ENCODE measurements around the gene CASQ2. TPM values are rescaled to one million over a fixed set of nuclear protein-coding genes. Genes with fewer than 3 reads are reported as not detected.

The CASQ2 gene
- total RNA-seq, 1 experiment from 2014 or later, result not detected

DNA sequence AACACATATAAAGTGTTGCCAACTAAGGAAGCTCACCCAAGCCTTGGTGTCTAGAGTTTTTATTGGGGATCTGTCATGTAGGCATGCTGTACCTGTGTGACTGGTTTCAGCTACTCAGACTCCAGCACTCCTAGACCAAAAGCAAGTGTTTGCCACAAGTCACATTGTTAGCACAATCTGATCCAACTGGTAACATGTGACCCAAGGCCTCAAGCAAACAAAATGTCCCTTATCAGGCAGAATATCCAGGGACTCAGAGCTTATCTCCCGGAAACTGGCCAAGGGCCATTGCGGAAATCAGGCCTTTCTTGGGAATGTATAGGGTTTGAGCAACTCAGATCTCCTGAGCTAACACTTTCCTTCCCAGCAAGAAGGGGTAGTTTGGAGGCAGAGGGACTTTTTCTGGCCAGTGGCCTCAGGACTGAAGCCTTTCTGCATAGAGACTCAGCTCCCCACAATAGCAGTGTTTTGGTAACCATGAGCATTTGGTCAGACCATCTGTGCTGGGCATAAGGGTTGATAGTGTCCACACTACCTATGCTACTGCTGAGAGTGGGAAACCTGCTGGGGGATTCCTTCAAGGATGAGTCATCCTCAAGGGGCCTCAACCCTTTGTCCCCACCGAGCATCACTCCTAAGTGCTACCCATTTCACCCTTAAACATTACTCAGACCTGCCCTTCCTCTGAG lies 42.8 kb upstream of the CASQ2 start:
- POLR2A ChIA-PET, result no interaction called here
- H3K9ac ChIP-seq (ENCODE audit: low read length), result no peak overlapping the region

More for the DNA sequence above, 42.8 kb upstream of the CASQ2 start:
- no peak overlapping the region for H3K27ac ChIP-seq (ENCODE audit: low read depth, low read length)
- no peaks in the 10 kb centered on the region for H3K27me3 ChIP-seq (ENCODE audit: insufficient read depth, low read length)
- H3K79me2 ChIP-seq (ENCODE audit: insufficient read depth, low read length), result no peaks in the 10 kb centered on the region
- intact Hi-C loops (cut with micrococcal nuclease), result no loop called here
- H4K20me1 ChIP-seq (ENCODE audit: insufficient read depth), result no peaks in the 10 kb centered on the region
- H3K9me2 ChIP-seq (ENCODE audit: insufficient read depth), result no peaks in the 10 kb centered on the region
- RAD21 ChIA-PET (ENCODE audit: low non-redundant PET in 1 of 2, low total read pairs in 2 of 2, uncharacterized antibody in 2 of 2, unreplicated experiment in 2 of 2), result no interaction called here
- CTCF ChIA-PET, result interaction anchor here (1.7 kb wide), 1 partner anchor 170 kb away, joined by 6 read pairs; no protein-coding TSS in a partner anchor
- no peaks in the 10 kb centered on the region for H3K36me3 ChIP-seq (ENCODE audit: control insufficient read depth in 1 of 2, insufficient read depth in 2 of 2, low read length in 2 of 2)
- no peak for TF ChIP-seq CBX3 (IDR thresholded peaks at IDR 0.05; ENCODE audit: low read depth)
- TF ChIP-seq, protein P1, sequence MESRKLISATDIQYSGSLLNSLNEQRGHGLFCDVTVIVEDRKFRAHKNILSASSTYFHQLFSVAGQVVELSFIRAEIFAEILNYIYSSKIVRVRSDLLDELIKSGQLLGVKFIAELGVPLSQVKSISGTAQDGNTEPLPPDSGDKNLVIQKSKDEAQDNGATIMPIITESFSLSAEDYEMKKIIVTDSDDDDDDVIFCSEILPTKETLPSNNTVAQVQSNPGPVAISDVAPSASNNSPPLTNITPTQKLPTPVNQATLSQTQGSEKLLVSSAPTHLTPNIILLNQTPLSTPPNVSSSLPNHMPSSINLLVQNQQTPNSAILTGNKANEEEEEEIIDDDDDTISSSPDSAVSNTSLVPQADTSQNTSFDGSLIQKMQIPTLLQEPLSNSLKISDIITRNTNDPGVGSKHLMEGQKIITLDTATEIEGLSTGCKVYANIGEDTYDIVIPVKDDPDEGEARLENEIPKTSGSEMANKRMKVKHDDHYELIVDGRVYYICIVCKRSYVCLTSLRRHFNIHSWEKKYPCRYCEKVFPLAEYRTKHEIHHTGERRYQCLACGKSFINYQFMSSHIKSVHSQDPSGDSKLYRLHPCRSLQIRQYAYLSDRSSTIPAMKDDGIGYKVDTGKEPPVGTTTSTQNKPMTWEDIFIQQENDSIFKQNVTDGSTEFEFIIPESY (IDR thresholded peaks at IDR 0.05; ENCODE audit: extremely low read depth, insufficient replicate concordance, low read length), result no peak
- TF ChIP-seq YY1 (IDR thresholded peaks at IDR 0.05; ENCODE audit: extremely low read depth, insufficient replicate concordance, low read depth, low read length), result no peak
- no peak for TF ChIP-seq ELF1 (IDR thresholded peaks at IDR 0.05; ENCODE audit: borderline replicate concordance, low read depth)
- TF ChIP-seq, protein P2, sequence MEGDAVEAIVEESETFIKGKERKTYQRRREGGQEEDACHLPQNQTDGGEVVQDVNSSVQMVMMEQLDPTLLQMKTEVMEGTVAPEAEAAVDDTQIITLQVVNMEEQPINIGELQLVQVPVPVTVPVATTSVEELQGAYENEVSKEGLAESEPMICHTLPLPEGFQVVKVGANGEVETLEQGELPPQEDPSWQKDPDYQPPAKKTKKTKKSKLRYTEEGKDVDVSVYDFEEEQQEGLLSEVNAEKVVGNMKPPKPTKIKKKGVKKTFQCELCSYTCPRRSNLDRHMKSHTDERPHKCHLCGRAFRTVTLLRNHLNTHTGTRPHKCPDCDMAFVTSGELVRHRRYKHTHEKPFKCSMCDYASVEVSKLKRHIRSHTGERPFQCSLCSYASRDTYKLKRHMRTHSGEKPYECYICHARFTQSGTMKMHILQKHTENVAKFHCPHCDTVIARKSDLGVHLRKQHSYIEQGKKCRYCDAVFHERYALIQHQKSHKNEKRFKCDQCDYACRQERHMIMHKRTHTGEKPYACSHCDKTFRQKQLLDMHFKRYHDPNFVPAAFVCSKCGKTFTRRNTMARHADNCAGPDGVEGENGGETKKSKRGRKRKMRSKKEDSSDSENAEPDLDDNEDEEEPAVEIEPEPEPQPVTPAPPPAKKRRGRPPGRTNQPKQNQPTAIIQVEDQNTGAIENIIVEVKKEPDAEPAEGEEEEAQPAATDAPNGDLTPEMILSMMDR (IDR thresholded peaks at IDR 0.05 in 2 of 3, conservative IDR thresholded peaks at IDR 0.05 in 1 of 3; ENCODE audit: borderline replicate concordance in 1 of 3, insufficient read depth in 1 of 3, low read depth in 2 of 3, low read length in 2 of 3), result no peak
- no peak for TF ChIP-seq ZNF274 (IDR thresholded peaks at IDR 0.05; ENCODE audit: low read depth, low read length)
- TF ChIP-seq POLR2AphosphoS5 (IDR thresholded peaks at IDR 0.05; ENCODE audit: low read depth, low read length), result no peak
- no peak for TF ChIP-seq ZFX (IDR thresholded peaks at IDR 0.05)
- TF ChIP-seq TCF7L2 (IDR thresholded peaks at IDR 0.05; ENCODE audit: borderline replicate concordance, extremely low read depth, insufficient read depth, insufficient read length), result no peak
- no peak for TF ChIP-seq JUND (IDR thresholded peaks at IDR 0.05)
- no peak for TF ChIP-seq SP1 (IDR thresholded peaks at IDR 0.05; ENCODE audit: low read depth)
- no peak for TF ChIP-seq RAD21 (IDR thresholded peaks at IDR 0.05; ENCODE audit: low read depth)
- no peak for TF ChIP-seq EZH2phosphoT487 (IDR thresholded peaks at IDR 0.05; ENCODE audit: borderline replicate concordance)
- TF ChIP-seq FOSL1 (IDR thresholded peaks at IDR 0.05; ENCODE audit: low read depth), result no peak
- TF ChIP-seq SRF (IDR thresholded peaks at IDR 0.05; ENCODE audit: low read depth), result no peak
- TF ChIP-seq, protein P3, sequence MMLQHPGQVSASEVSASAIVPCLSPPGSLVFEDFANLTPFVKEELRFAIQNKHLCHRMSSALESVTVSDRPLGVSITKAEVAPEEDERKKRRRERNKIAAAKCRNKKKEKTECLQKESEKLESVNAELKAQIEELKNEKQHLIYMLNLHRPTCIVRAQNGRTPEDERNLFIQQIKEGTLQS (IDR thresholded peaks at IDR 0.05), result no peak
- TF ChIP-seq, protein P4, sequence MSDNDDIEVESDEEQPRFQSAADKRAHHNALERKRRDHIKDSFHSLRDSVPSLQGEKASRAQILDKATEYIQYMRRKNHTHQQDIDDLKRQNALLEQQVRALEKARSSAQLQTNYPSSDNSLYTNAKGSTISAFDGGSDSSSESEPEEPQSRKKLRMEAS (IDR thresholded peaks at IDR 0.05), result no peak
- TF ChIP-seq POLR2A (IDR thresholded peaks at IDR 0.05; ENCODE audit: borderline replicate concordance, extremely low read depth, insufficient read depth, insufficient read length), result no peak
- TF ChIP-seq EGR1 (IDR thresholded peaks at IDR 0.05; ENCODE audit: low read depth), result no peak
- no peak for TF ChIP-seq CEBPB (IDR thresholded peaks at IDR 0.05; ENCODE audit: low read depth)
- no peak overlapping the region for H3K4me2 ChIP-seq (ENCODE audit: low read length)
- no peak overlapping the region for H2AFZ ChIP-seq (ENCODE audit: low read depth, low read length, poor library complexity, severe bottlenecking)
- no peak overlapping the region for H3K4me3 ChIP-seq (replicated peaks in 1 of 2; ENCODE audit: low read depth in 1 of 2, low read length in 2 of 2)
- DNase-seq (ENCODE audit: low read depth, low spot score) (no peak), ATAC-seq (no peak)
- no peaks in the 10 kb centered on the region for H3K9me3 ChIP-seq (ENCODE audit: control insufficient read depth in 1 of 2, insufficient read depth in 1 of 2, low read depth in 1 of 2, low read length in 2 of 2)
- H3K4me1 ChIP-seq (ENCODE audit: control insufficient read depth in 1 of 2, insufficient read depth in 2 of 2, low read length in 2 of 2), result no peaks in the 10 kb centered on the region
- no TSS peak for BruUV-seq (replicated peaks)
